H1 (cell line): ENCODE data around the gene ARL2. TPM values are rescaled to one million over a fixed set of nuclear protein-coding genes. Genes with fewer than 3 reads are reported as not detected.

Experiments used
- CTCF ChIA-PET: fragments of 300-600 bp; sonication (Branson Sonifier 250); formaldehyde crosslinking; loops from one replicate; lab custom pipeline; 2021; ENCODE audit not compliant: partially characterized antibody; lab: Charles Lee
- POLR2A ChIA-PET: fragments of 300-600 bp; sonication (Branson Sonifier 250); formaldehyde crosslinking; loops from one replicate; lab custom pipeline; 2021; ENCODE audit warnings: inconsistent platforms; ENCODE audit not compliant: partially characterized antibody; lab: Charles Lee
- DNase-seq, 2 experiments: peaks; one replicate each; pipeline versions ENCODE4 v3.0.0 to v3.0.0-alpha.2; 2010 to 2022; ENCODE audit warnings: low spot score in 2 of 2, low read depth in 1 of 2, mixed read lengths in 1 of 2
- FAIRE-seq: peaks from 2 replicates; lab custom pipeline; 2011; peaks lifted over from hg19 to GRCh38; lab: Jason Lieb, UNC
- H2AFZ ChIP-seq: 2 replicates; pipeline ENCODE4 v1.8.1; 2012; ENCODE audit warnings: low read length, inconsistent platforms
- H2AK5ac ChIP-seq: 2 replicates; pipeline ENCODE4 v1.6.1; 2013; ENCODE audit warnings: low read depth, low read length
- H2BK120ac ChIP-seq: replicated peaks from 2 replicates; pipeline ENCODE3; 2013; ENCODE audit warnings: low read depth, low read length, inconsistent platforms
- H2BK12ac ChIP-seq: 2 replicates; pipeline ENCODE4 v1.6.1; 2013; ENCODE audit warnings: low read depth, low read length
- H2BK15ac ChIP-seq: 2 replicates; pipeline ENCODE4 v1.6.1; 2013; ENCODE audit warnings: low read length
- H2BK20ac ChIP-seq: 2 replicates; pipeline ENCODE4 v1.6.1; 2013; ENCODE audit warnings: low read length
- H2BK5ac ChIP-seq: 2 replicates; pipeline ENCODE4 v1.6.1; 2013; ENCODE audit warnings: low read depth, low read length
- H3K14ac ChIP-seq: 2 replicates; pipeline ENCODE4 v1.6.1; 2013; ENCODE audit warnings: inconsistent platforms; ENCODE audit not compliant: insufficient read length
- H3K18ac ChIP-seq: 2 replicates; pipeline ENCODE4 v1.6.1; 2013; ENCODE audit warnings: low read length; ENCODE audit errors: extremely low read depth
- H3K23ac ChIP-seq: 2 replicates; pipeline ENCODE4 v1.6.1; 2013; ENCODE audit warnings: inconsistent platforms; ENCODE audit not compliant: insufficient read length
- H3K23me2 ChIP-seq: 2 replicates; pipeline ENCODE4 v1.6.1; 2013; ENCODE audit warnings: low read depth, low read length
- H3K27ac ChIP-seq: 2 replicates; pipeline ENCODE4 v1.6.1; 2011; ENCODE audit warnings: low read depth, low read length, inconsistent platforms
- H3K27me3 ChIP-seq, 4 experiments: replicated peaks in 1 of 4; 1 replicate in 1 of 4; 2 replicates in 3 of 4; pipeline versions ENCODE4 v1.6.1 to v1.8.1; 2011 to 2013; ENCODE audit warnings: low read length in 3 of 4, mild to moderate bottlenecking in 3 of 4, inconsistent platforms in 2 of 4, mixed read lengths in 2 of 4, moderate library complexity in 1 of 4; ENCODE audit not compliant: control insufficient read depth in 3 of 4, insufficient read depth in 3 of 4; ENCODE audit errors: extremely low read depth in 1 of 4
- H3K36me3 ChIP-seq, 4 experiments: 2 replicates each; pipeline versions ENCODE4 v1.6.1 to v1.8.1; 2011 to 2013; ENCODE audit warnings: mild to moderate bottlenecking in 4 of 4, low read length in 3 of 4, moderate library complexity in 2 of 4, control low read depth in 1 of 4, inconsistent platforms in 1 of 4; ENCODE audit not compliant: insufficient read depth in 4 of 4, control insufficient read depth in 2 of 4
- H3K4ac ChIP-seq: replicated peaks from 2 replicates; pipeline ENCODE3; 2013; ENCODE audit warnings: low read length, low read depth, mixed read lengths, inconsistent platforms; ENCODE audit not compliant: insufficient read length
- H3K4me1 ChIP-seq, 4 experiments: replicated peaks in 1 of 4; 1 replicate in 1 of 4; 2 replicates in 3 of 4; pipeline versions ENCODE4 v1.6.1 to v1.8.1; 2011 to 2013; ENCODE audit warnings: low read length in 3 of 4, inconsistent platforms in 2 of 4, mixed read lengths in 1 of 4; ENCODE audit not compliant: insufficient read depth in 4 of 4, control insufficient read depth in 3 of 4
- H3K4me2 ChIP-seq, 2 experiments: 2 replicates each; pipeline versions ENCODE4 v1.6.1 to v1.8.1; 2011 to 2013; ENCODE audit warnings: low read depth in 2 of 2, low read length in 2 of 2, control low read depth in 1 of 2, inconsistent platforms in 1 of 2, mild to moderate bottlenecking in 1 of 2; ENCODE audit not compliant: insufficient read depth in 1 of 2
- H3K4me3 ChIP-seq, 4 experiments: fragments of 200-600, 300-600 bp in 1 of 4; sonication (generic), shearing (Covaris generic), sonication (Bioruptor Twin) in 1 of 4; 2 replicates each; pipeline versions ENCODE4 v1.5.1 to v1.8.1; 2011 to 2016; ENCODE audit warnings: low read length in 4 of 4, low read depth in 3 of 4, control low read depth in 2 of 4, inconsistent platforms in 2 of 4, mild to moderate bottlenecking in 2 of 4, mixed read lengths in 1 of 4, moderate library complexity in 1 of 4; ENCODE audit not compliant: insufficient read depth in 2 of 4; ENCODE audit errors: extremely low read depth in 1 of 4
- H3K56ac ChIP-seq: replicated peaks from 2 replicates; pipeline ENCODE3; 2013; ENCODE audit warnings: low read depth, mild to moderate bottlenecking, mixed read lengths, low read length, inconsistent platforms; ENCODE audit not compliant: insufficient read length
- H3K79me1 ChIP-seq: 2 replicates; pipeline ENCODE4 v1.6.1; 2013; ENCODE audit warnings: low read depth, low read length, control low read depth
- H3K79me2 ChIP-seq, 2 experiments: 2 replicates each; pipeline versions ENCODE4 v1.6.1 to v1.8.1; 2012 to 2013; ENCODE audit warnings: low read length in 2 of 2, mild to moderate bottlenecking in 2 of 2, inconsistent platforms in 1 of 2; ENCODE audit not compliant: insufficient read depth in 2 of 2, control insufficient read depth in 1 of 2
- H3K9ac ChIP-seq, 4 experiments: replicated peaks in 1 of 4; 1 replicate in 1 of 4; 2 replicates in 3 of 4; pipeline versions ENCODE4 v1.6.1 to v1.8.1; 2011 to 2013; ENCODE audit warnings: low read depth in 3 of 4, low read length in 3 of 4, control low read depth in 2 of 4, mild to moderate bottlenecking in 2 of 4, moderate library complexity in 2 of 4, inconsistent platforms in 1 of 4; ENCODE audit errors: extremely low read depth in 1 of 4
- H3K9me3 ChIP-seq, 2 experiments: 2 replicates each; pipeline versions ENCODE4 v1.6.1 to v1.8.1; 2012 to 2013; ENCODE audit warnings: mild to moderate bottlenecking in 2 of 2, moderate library complexity in 2 of 2, control low read depth in 1 of 2, inconsistent platforms in 1 of 2, low read depth in 1 of 2, low read length in 1 of 2, mixed read lengths in 1 of 2; ENCODE audit not compliant: insufficient read depth in 2 of 2
- H4K20me1 ChIP-seq, 2 experiments: replicated peaks in 1 of 2; 2 replicates each; pipeline versions ENCODE3 to v1.8.1; 2011 to 2013; ENCODE audit warnings: inconsistent platforms in 2 of 2, low read length in 2 of 2, mild to moderate bottlenecking in 1 of 2; ENCODE audit not compliant: insufficient read depth in 2 of 2, control insufficient read depth in 1 of 2
- H4K5ac ChIP-seq: 2 replicates; pipeline ENCODE4 v1.6.1; 2013; ENCODE audit warnings: low read length, low read depth, mixed read lengths, inconsistent platforms; ENCODE audit not compliant: insufficient read length
- H4K8ac ChIP-seq: 2 replicates; pipeline ENCODE4 v1.8.0; 2013; ENCODE audit warnings: mild to moderate bottlenecking, moderate library complexity, low read length, inconsistent platforms; ENCODE audit not compliant: insufficient read depth; ENCODE audit errors: extremely low read depth
- H4K91ac ChIP-seq: replicated peaks from 2 replicates; pipeline ENCODE3; 2013; ENCODE audit warnings: low read length, mixed read lengths, inconsistent platforms; ENCODE audit not compliant: insufficient read length
- ATF2 ChIP-seq: IDR thresholded peaks from 2 replicates; pipeline ENCODE4 v1.6.1; 2012; ENCODE audit warnings: low read length, inconsistent platforms
- ATF3 ChIP-seq: IDR thresholded peaks from 2 replicates; pipeline ENCODE4 v1.6.1; 2011; ENCODE audit warnings: low read depth, mild to moderate bottlenecking, low read length; ENCODE audit not compliant: insufficient read depth
- CHD1 ChIP-seq: IDR thresholded peaks from 2 replicates; pipeline ENCODE4 v1.6.1; 2012; ENCODE audit warnings: low read depth, low read length, improper control_type of control experiment
- EZH2 ChIP-seq: fragments of 200-600 bp; sonication (generic); IDR thresholded peaks from 2 replicates; pipeline ENCODE4 v1.7.1; 2012; ENCODE audit warnings: low read depth, mild to moderate bottlenecking, moderate library complexity, low read length, inconsistent platforms; ENCODE audit not compliant: severe bottlenecking
- RNF2 ChIP-seq: fragments of 200-900, 300-1000 bp; sonication (generic); IDR thresholded peaks from 2 replicates; pipeline ENCODE4 v1.7.1; 2016; ENCODE audit warnings: borderline replicate concordance, low read depth, mild to moderate bottlenecking, antibody characterized with exemption, low read length; ENCODE audit not compliant: poor library complexity, severe bottlenecking; ENCODE audit errors: missing control alignments
- WGBS, 2 experiments: shearing (Covaris generic) in 1 of 2; methylation state at CpG; one replicate each; pipeline versions ENCODE4 v1.1.6 to v1.1.7; 2013 to 2015; ENCODE audit warnings: low lambda C conversion rate in 2 of 2, mixed read lengths in 2 of 2, inconsistent platforms in 1 of 2, low coverage in 1 of 2, missing lambda C conversion rate in 1 of 2; ENCODE audit not compliant: insufficient replicate concordance in 2 of 2, insufficient coverage in 1 of 2, insufficient read length in 1 of 2; ENCODE audit errors: extremely low coverage in 1 of 2, missing lambda C conversion rate in 1 of 2; 5-methylcytosine and 5-hydroxymethylcytosine counted together
- polyA plus RNA-seq, 7 experiments: library from polyadenylated mRNA; depleted of rRNA in 3 of 7; stranded (reverse) in 5 of 7; unstranded in 2 of 7; fragments of >200 nt in 5 of 7; fragments of 200-250 nt in 2 of 7; gene quantifications; 1 replicate in 5 of 7; 2 replicates in 1 of 7; 4 replicates in 1 of 7; pipeline versions ENCODE4 v1.2.1 to v1.2.3, GENCODE V29; 2011 to 2013; ENCODE audit warnings: missing spikeins in 2 of 7, mixed read lengths in 2 of 7
- total RNA-seq: library from RNA; stranded (reverse); fragmentation: NEBNext Ultra II Directional; extraction: Animal tissue kit (Norgen Biotek cat#: 25700); gene quantifications from 2 replicates; pipeline ENCODE4 v1.2.1, GENCODE V29; 2021

ARL2 gene
- total and polyA plus RNA-seq, 2 of the 8 experiments (the other 6 are each of a cell fraction or from before 2014, with no cell fraction given): 186 to 535 TPM

- H3K9me3 ChIP-seq: peaks cover 0 to under 1% of the 10 kb centered on the region in 2 experiments; a peak in 1 of 4 replicates
- ChIA-PET CTCF (interaction anchor here (0.6 to 1.2 kb wide), 5 partner anchors 12 to 137 kb away, joined by 3 to 4 read pairs (median 3); no protein-coding TSS in a partner anchor), POLR2A (interaction anchor here (0.7 kb wide), 1 partner anchor 49 kb away, joined by 3 read pairs; no protein-coding TSS in a partner anchor)
- no peaks in the 10 kb centered on the region for H4K20me1 ChIP-seq
- FAIRE-seq: no peak
- no peak overlapping the region for H3K14ac ChIP-seq
- H3K4me2 ChIP-seq: no peak overlapping the region
- H3K4me3 ChIP-seq: no peak overlapping the region
- peaks cover 0 to 9% (median 2%) of the 10 kb centered on the region in 4 experiments; a peak in 4 of 7 replicates for H3K27me3 ChIP-seq
- no peak overlapping the region for H2AK5ac ChIP-seq
- H2BK5ac ChIP-seq: no peak overlapping the region
- DNase-seq: no peak
- H3K27ac ChIP-seq: no peak overlapping the region
- H3K18ac ChIP-seq: no peak overlapping the region
- no peak overlapping the region for H3K9ac ChIP-seq
- no peak overlapping the region for H4K5ac ChIP-seq
- H3K36me3 ChIP-seq: no peaks in the 10 kb centered on the region
- H3K4me1 ChIP-seq: no peaks in the 10 kb centered on the region
- no peaks in the 10 kb centered on the region for H3K79me2 ChIP-seq
- no peak overlapping the region for H2AFZ ChIP-seq
- H2BK20ac ChIP-seq: no peak overlapping the region
- H3K23me2 ChIP-seq: no peaks in the 10 kb centered on the region
- H3K4ac ChIP-seq: no peak overlapping the region
- no peak for TF ChIP-seq ATF3
- no peak for TF ChIP-seq RNF2
- no peak for TF ChIP-seq CHD1
- TF ChIP-seq EZH2: no peak
- TF ChIP-seq ATF2: no peak
- no peaks in the 10 kb centered on the region for H3K79me1 ChIP-seq
- no peak overlapping the region for H2BK120ac ChIP-seq
- no peak overlapping the region for H4K8ac ChIP-seq
- H4K91ac ChIP-seq: no peak overlapping the region
- no peak overlapping the region for H3K56ac ChIP-seq
- no peak overlapping the region for H2BK15ac ChIP-seq
- no peak overlapping the region for H3K23ac ChIP-seq
- no peak overlapping the region for H2BK12ac ChIP-seq
- 95% methylated on average over 2 of the region's 2 CpGs; no CpG with 5 or more reads in 1 of the 2 experiments for WGBS, 2 experiments
These were observed 37.3 kb upstream of the ARL2 start for GRCh38 chr11:64976651-64977050.
